ENCODE data around the gene NT5DC2.

NT5DC2 gene

DNA sequence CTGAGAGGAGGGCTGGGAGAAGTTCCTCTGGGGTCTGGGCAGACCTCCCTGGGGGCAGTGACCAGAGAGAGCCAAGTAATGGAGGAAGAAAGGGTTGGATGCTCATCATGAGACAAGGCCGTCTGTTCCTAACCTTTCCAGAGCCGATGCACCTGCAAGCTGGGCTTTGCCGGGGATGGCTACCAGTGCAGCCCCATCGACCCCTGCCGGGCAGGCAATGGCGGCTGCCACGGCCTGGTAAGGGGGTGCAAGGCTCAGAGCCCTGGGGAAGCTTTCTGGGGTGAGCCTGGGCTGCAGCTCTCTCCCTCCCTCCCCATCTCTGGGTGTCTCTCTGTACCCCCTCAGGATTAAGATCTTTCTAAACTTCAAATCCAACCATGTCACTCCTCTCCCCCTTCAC is 22.1 kb downstream of the NT5DC2 start:
- no peak for DNase-seq (ENCODE audit: low read depth in 2 of 2)

DNA sequence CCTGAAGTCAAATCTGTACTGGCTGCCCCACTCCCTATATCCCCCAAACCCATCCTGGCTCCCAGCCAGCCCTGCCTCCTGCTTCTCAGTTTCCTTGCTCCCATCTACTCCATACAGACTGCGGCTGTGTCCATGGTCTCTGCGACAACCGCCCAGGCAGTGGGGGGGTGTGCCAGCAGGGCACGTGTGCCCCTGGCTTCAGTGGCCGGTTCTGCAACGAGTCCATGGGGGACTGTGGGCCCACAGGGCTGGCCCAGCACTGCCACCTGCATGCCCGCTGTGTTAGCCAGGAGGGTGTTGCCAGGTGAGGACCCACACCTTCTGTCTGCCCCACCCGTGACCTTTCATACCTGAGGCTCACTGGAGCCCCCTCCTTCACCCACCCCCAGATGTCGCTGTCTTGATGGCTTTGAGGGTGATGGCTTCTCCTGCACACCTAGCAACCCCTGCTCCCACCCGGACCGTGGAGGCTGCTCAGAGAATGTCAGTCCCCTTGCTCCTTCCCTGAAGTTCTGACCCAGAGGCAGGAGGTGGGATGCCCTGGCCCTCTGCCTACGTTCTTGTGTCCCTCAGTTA is 23.8 kb downstream of the NT5DC2 start:
- DNase-seq (ENCODE audit: low read depth in 2 of 2) = no peak

DNA sequence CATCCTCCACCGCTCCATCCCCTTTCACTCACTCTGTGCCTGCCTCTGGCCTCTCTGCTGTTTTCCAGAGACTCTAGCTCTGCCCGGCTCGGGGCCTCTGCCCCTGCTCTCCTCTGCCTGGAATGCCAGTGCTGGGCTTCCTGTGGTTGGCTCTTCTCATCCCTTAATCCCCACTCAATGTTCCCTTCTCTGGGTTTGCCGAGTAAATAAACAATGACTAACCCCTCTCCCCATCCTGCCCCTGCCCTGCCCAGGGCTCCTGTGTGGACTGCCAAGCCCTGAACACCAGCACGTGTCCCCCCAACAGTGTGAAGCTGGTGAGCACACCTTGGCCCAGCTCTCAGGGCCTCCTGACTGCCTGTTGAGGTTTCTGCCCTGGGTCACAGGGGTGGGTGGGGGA is 26.3 kb downstream of the NT5DC2 start:
- DNase-seq (ENCODE audit: low read depth in 2 of 2) = no peak

DNA sequence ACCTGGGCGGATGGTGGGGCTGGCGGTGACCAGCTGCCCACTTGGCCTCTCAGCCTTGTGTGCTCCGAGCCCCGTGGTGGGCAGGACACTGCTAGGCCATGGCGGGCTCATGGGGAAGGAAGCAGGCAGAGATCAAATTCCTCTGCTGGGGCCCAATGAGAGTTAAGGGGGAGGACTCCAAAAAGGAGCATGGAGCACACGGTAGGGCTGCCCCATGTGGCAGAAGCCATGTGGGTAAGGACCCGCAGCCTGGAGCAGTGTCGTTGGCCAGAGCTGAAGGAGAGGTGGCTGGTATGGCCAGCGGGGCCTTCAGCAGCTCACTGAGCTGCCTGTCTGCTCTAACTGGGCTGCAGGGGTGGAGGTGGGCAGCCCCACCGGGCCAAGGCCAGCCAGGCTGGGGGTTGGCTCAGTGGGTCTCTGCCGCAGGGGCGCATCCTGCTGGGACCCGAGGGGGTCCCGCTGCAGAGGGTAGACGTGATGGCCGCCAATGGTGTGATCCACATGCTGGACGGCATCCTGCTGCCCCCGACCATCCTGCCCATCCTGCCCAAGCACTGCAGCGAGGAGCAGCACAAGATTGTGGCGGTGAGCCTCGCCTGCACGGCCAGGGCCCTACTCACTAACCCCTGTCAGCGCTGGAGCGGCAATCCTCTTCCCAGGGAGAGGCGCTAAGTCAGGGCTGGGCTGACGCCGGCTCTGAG is 27.2 kb downstream of the NT5DC2 start:
- DNase-seq (ENCODE audit: low read depth in 2 of 2) = no peak

DNA sequence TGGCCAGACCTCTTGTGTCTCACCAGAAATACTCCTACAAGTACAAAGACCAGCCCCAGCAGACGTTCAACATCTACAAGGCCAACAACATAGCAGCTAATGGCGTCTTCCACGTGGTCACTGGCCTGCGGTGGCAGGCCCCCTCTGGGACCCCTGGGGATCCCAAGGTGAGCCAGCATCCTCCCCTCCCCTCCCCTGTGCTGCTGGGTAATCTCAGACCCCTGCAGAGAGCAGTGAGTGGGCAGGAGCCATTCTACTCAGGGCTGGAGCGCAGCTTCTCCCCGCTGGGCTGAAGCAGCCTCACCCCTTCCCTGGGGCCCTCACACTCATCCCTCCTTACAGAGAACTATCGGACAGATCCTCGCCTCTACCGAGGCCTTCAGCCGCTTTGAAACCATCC is 28.7 kb downstream of the NT5DC2 start:
- DNase-seq (ENCODE audit: low read depth in 2 of 2) = no peak

DNA sequence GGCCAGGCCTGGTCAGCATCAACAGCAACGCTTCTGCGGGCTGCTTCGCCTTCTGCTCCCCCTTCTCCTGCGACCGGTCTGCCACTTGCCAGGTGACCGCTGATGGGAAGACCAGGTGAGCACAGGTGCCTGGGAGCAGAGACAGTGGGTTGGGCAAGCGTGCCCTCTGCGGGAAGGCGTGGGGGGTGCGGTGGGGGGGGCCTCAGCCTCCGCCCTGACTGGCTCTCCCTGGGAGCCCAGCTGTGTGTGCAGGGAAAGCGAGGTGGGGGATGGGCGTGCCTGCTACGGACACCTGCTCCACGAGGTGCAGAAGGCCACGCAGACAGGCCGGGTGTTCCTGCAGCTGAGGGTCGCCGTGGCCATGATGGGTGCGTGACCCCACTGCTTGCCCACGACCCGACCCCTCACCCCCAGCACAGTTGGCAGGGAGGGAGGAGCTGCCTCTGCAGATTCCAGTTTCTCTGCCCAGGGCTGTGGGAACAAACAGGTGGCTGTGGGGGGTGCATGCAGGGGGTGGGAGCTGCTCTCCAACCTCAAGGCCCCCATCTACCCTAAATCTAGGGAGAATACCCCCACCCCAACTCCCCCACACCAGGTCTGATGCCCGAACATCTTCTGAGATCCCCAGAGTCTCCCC is 29.8 kb downstream of the NT5DC2 start:
- no peak for DNase-seq (ENCODE audit: low read depth in 2 of 2)

DNA sequence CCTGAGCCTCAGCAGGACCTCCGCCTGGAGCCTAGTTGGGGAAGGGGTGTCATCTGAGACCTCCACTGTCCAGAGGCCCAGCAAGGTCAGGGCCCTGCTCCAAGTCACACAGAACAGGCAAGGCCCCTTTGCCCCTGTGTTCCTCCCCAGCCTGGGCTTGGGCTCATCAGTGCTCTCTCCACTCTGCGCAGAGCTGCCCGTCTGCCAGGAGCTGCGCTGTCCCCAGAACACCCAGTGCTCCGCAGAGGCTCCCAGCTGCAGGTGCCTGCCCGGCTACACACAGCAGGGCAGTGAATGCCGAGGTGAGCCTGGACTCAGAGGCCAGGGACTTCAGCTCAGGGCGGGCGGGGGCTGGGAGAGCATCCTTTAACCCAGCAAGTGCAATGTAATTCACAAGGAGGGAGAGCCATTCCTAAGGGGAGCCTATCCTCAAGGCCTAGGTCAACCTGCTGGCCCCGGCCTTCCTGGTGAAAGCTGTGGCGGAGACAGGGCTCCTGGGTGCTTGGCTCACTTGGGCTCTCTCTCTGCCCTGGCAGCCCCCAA is 30.8 kb downstream of the NT5DC2 start:
- no peak for DNase-seq (ENCODE audit: low read depth in 2 of 2)

DNA sequence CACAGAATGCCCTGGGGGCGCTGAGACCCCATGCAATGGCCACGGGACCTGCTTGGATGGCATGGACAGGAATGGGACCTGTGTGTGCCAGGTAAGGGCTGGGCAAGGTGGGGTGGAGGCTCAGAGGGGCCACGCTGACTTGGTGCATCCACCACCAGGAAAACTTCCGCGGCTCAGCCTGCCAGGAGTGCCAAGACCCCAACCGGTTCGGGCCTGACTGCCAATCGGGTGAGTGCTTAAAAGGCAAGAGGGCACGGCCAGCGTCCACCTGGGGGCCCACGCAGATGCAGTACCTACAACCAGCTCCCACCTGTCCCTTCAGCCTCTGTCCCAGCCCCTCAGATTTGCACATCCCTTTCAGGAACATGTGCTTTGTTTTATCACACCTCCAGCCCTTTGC is 31.7 kb downstream of the NT5DC2 start:
- DNase-seq (ENCODE audit: low read depth in 2 of 2) = no peak

DNA sequence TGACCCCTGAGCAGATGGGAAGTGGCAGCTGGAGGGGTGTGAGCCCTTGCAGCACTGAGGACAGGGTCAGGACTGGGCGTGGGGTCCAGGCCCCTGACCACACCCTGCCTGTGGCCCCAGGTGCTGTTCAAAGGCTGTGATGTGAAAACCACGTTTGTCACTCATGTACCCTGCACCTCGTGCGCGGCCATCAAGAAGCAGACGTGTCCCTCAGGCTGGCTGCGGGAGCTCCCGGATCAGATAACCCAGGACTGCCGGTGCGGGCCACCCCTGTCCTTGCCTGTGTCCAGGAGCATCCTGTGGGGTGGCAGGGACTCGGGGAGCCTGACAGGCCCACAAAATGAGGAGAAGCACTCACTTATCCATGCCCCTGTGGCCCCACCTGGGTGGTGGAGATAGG is 32.6 kb downstream of the NT5DC2 start:
- DNase-seq (ENCODE audit: low read depth in 2 of 2) = no peak

DNA sequence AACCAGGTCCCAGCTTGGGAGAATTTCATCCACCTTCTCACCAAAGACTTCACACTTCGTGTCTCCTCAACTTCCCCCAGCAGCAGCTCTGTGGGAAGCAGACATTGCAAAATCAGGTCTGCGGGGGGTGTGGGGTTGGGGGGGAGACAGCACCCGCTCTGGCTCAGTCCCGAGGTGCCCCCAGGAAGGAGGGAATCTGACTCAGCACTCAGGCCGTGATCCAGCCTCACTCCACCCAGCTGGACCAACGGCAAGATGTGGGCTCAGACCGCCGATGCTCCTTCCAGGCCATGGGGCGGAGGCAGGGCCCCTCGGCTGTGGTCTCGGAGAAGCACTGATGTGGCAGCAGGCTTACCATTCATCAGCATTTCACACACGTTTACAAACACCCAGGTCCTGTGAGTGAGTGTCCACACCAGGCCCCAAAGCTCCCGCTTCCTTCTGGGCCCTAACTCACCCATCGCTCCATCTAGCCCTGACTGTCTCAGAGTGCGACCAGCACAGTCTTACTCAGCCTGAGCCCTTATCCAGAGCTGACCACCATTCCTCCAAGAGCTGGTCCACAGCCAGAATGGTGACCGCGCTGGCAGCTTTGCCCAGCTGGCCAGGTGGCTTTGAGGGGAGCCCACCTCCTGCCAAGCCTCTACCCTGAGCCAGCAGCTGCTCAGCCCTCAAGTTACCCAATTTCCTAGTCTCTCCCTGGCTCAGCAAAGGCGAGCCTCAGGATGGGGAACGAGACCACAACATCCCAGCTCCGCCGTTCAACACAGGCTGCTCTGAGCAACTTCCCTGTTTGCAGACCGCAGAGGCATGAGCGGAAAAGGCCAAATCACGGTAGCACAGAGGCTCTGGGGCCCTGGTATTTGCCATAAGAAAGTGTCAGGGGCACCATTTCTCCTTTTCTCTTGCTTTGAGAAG is 35.3 kb downstream of the NT5DC2 start:
- DNase-seq (ENCODE audit: low read depth in 2 of 2) = no peak

DNA sequence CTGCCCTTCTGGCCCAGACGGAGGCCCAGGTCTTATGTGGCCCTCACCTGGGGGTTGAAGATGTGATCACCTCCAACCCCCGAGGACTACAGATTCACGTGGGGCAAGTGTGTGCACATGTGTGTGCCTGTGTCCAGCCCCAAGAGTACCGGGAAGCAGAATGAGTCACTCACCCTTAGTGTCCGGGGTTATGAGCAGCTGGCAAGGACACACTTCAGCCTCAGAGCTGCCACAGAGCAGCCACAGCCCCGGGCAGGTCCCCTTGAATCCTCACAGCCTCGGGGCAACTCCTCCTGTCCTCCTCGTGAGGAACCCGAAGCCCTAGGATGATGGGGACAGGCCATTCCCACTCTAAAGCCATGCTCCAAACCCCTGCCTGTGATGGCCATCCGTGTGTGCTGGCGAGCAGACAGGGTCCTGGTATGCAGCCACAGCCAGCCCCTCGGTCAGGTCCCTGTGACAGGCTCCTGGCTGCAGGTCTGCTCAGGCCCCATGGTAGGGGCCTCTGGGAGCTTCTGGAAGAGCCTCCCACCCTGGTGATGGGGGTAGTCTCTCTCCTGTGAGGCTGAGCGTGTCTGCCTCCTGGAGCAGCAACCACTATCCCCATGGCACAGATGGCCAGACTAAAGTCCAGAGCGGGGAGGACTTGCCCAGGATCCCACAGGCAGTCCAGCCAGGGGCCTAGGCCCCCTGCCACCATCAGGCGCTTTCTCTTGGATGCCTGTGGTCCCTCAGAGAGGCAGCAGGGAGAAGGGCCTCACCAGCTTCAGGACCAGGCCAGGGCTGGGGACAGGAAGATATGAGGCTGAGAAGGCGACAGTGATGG is 37.7 kb downstream of the NT5DC2 start:
- DNase-seq (ENCODE audit: low read depth in 2 of 2) = no peak

DNA sequence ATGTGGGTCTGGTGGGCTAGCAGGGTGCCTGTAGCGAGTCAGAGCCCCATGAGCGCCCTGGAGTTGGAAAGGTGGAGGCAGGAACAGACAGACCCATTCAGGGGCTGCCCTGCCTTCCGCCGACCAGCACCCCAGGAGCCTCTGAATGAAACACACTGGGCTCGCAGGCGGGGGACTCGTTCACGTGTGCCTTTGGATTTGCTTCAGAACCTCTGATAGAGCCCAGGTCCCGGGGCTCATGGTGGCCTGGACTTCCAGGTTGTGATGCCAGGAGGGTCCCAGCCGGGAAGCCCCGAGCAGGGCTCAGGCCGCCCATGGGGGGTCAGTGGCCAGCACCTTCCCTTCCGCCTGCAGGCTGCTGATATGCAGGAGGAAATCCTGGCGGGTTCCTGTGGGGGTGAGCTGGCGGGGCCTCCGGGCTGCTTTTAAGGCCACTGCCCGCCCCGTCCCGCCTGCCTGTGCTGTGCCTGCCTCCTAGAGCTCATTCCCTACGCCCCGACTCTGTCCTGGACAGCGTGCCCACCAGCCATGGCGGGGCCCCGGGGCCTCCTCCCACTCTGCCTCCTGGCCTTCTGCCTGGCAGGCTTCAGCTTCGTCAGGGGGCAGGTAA is 38.7 kb downstream of the NT5DC2 start, which contains the start of gene STAB1:
STAB1 (plus strand) TSS at position 453 of the 610 bp plus-strand sequence; CDS start at position 529, 76 bp downstream.
- no peak for DNase-seq (ENCODE audit: low read depth in 2 of 2)

DNA sequence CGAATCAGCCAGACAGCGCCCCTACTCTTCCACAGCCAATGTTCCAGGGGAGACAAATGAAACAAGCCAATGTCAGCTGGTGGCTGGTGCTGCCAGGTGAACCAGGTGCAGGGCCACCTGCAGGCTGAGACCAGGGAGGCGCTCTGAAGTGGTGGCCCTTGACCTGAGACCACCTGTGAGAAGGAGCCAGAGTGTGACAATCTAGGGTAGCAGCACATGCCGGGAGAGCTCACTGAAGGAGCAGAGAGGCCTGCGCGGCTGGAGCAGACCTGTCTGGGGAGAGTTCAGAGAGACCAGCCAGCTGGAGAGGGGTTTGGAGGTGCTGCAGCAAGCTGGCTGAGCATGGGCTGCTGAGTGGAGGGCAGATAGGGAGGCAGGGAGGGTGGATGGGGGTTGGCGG is 39.2 kb downstream of the NT5DC2 start:
- DNase-seq (ENCODE audit: low read depth in 2 of 2) = no peak

DNA sequence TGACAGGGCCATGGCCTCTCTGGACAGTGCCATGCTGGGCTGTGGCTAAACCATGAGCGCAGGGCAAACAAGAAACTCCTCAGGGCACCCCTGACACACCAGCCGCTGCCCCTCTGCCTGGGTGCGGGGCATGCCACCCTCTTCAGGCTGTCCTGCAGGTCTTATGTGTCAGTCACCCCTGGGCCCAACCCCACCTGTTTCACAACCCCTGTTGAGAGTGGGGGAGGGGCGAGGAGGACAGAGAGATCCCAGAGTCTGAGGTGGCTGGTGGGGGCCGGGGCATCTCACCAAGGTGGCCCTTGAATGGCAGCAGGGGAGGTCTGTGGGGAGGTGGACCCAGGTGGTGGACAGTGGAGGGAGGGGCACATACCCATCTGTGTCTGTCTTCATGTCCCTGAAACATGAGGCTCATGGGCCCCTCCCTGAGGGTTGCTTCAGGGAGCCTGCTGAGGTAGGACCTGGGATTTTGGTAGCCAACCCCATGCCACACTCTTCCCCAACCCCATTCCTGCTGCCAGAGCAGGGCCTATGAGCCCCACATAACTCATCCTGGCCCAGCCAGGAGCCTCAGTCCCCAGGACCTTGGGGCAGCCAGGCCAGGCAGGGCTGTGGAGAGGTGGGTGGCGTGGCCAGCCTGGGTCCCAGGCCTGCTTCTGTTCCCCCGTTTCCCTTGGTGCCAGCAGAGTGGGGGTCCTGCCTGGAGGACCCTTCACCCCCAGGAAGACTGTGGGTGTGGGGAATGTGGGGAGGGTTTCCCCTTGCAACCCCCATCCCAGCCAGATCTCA is 40.2 kb downstream of the NT5DC2 start:
- no peak for DNase-seq (ENCODE audit: low read depth in 2 of 2)

DNA sequence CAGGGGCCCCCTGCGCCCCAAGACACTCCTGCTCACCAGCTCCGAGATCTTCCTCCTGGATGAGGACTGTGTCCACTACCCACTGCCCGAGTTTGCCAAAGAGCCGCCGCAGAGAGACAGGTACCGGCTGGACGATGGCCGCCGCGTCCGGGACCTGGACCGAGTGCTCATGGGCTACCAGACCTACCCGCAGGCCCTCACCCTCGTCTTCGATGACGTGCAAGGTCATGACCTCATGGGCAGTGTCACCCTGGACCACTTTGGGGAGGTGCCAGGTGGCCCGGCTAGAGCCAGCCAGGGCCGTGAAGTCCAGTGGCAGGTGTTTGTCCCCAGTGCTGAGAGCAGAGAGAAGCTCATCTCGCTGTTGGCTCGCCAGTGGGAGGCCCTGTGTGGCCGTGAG is 41.6 kb downstream of the NT5DC2 start:
- no peak for DNase-seq (ENCODE audit: low read depth in 2 of 2)

DNA sequence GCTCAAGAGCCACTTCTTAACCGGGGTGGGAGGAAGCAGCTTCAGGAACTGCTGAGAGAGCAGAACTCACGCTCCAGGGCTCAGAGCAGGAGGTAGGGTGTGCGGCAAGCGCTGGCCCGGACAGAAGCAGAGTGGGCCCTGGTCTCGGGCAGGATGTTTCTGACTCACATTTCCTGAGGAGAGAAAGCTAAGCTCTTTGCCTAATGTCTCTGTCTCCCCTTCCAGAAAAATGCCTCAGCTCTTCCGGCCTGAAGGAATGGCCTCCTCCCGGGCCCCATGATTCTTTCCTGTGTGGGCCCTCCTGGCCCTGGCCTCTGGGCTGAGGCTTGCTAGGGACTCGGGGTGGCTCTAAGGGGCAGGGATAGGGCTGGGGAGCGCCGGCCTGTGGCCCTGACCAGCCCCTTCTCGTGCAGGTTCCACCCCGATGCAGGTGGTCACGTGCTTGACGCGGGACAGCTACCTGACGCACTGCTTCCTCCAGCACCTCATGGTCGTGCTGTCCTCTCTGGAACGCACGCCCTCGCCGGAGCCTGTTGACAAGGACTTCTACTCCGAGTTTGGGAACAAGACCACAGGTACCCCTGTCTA is 42.6 kb downstream of the NT5DC2 start:
- DNase-seq (ENCODE audit: low read depth in 2 of 2) = no peak

DNA sequence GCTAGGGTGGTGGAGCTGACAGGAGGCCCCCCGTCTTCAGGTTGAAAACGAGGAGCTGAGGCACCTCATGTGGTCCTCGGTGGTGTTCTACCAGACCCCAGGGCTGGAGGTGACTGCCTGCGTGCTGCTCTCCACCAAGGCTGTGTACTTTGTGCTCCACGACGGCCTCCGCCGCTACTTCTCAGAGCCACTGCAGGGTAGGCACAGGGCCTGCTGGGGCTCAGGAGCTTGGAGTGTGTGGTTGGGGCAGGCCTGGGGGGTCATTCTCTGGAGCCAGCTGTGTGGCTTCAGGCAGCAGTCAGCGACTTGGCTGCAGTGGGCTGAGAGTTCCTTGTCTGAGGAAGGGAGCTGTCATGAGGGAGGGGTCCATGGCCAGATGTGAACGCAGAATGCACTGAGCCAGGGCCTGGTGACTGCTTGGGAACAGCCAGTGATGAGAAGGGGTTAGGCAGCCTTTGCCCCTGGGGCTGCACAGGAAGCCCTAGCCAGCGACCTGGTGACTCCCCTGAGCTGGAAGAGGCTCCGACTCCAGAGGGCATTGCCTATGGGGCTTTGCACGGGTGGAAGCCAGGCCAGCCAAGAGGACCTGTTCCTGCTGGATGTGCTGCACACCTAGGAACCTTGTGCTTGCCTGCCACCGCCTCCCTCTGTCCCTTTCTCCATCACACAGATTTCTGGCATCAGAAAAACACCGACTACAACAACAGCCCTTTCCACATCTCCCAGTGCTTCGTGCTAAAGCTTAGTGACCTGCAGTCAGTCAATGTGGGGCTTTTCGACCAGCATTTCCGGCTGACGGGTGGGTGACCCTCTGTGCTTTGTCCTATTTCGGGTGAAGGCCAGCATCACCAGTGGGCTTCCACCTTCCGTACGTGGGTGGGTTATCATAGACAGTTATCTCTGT is 43.4 kb downstream of the NT5DC2 start:
- DNase-seq (ENCODE audit: low read depth in 2 of 2) = no peak

DNA sequence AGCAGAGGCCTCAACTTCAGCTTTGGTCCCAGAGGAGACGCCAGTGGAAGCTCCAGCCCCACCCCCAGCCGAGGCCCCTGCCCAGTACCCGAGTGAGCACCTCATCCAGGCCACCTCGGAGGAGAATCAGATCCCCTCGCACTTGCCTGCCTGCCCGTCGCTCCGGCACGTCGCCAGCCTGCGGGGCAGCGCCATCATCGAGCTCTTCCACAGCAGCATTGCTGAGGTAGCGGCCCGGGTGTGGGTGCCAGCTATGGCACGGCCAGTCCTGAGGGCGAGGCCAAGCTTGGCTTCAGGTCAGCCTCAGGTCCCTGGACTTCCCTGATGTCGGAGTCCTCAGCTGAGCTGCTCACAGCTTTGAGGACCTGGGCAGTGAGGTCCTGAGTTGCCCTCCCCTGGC is 44.2 kb downstream of the NT5DC2 start:
- no peak for DNase-seq (ENCODE audit: low read depth in 2 of 2)

Measured in stimulated activated CD8-positive, alpha-beta memory T cell treated with anti-CD3 and anti-CD28 coated beads, Interleukin-7, amount 100 ng/mL, for 4 hours (primary cell).